ENCODE results near the gene C5orf34. TPM values are rescaled to one million over a fixed set of nuclear protein-coding genes. Genes with fewer than 3 reads are reported as not detected.
"Not testable (repeated sequence)": the region's sequence is repeated elsewhere in the genome, so short reads cannot be mapped to it uniquely, and the experiment has no call there.

C5orf34 gene
- total RNA-seq, 1 donor from 2014 or later = 3.7 TPM

- Histone ChIP-seq H3K4me1 (ENCODE audit: control insufficient read depth in 3 of 3, insufficient read depth in 3 of 3, low read length in 3 of 3) (peaks cover 24 to 27% (median 25%) of the 10 kb centered on the region in 3 donors), H3K4me3 (ENCODE audit: low read length in 3 of 3) (peak overlapping the region in 1 of 3 donors; percentile 32), H3K9me3 (ENCODE audit: control insufficient read depth in 3 of 3, low read length in 3 of 3) (no peaks in the 10 kb centered on the region)
These were observed 39.5 kb upstream of the C5orf34 start for GRCh38 chr5:43554497-43554896.

GRCh38 chr5:43553381-43553780, 38.4 kb upstream of the C5orf34 start:
- H3K36me3 ChIP-seq (ENCODE audit: control insufficient read depth in 3 of 3, insufficient read depth in 3 of 3, low read length in 3 of 3) = peaks cover 0 to 22% (median 14%) of the 10 kb centered on the region in 3 donors
- peaks cover 24 to 27% (median 25%) of the 10 kb centered on the region in 3 donors for H3K4me1 ChIP-seq (ENCODE audit: control insufficient read depth in 3 of 3, insufficient read depth in 3 of 3, low read length in 3 of 3)
- no peak overlapping the region for H3K4me3 ChIP-seq (ENCODE audit: low read length in 3 of 3)
- H3K27ac ChIP-seq (ENCODE audit: low read depth, low read length) = no peak overlapping the region
- H3K9me3 ChIP-seq (ENCODE audit: control insufficient read depth in 3 of 3, low read length in 3 of 3) = no peaks in the 10 kb centered on the region
- H3K27me3 ChIP-seq (ENCODE audit: control insufficient read depth in 3 of 3, insufficient read depth in 3 of 3, low read length in 3 of 3) = no peaks in the 10 kb centered on the region
- H3K9ac ChIP-seq (ENCODE audit: low read depth in 1 of 3, low read length in 3 of 3) = no peak overlapping the region

More at GRCh38 chr5:43554497-43554896, 39.5 kb upstream of the C5orf34 start:
- H3K27me3 ChIP-seq (ENCODE audit: control insufficient read depth in 3 of 3, insufficient read depth in 3 of 3, low read length in 3 of 3) = no peaks in the 10 kb centered on the region
- H3K36me3 ChIP-seq (ENCODE audit: control insufficient read depth in 3 of 3, insufficient read depth in 3 of 3, low read length in 3 of 3) = peaks cover 0 to 22% (median 14%) of the 10 kb centered on the region in 3 donors
- H3K27ac ChIP-seq (ENCODE audit: low read depth, low read length) = no peak overlapping the region
- peak overlapping the region in 2 of 3 donors; percentile 4 to 89 for H3K9ac ChIP-seq (ENCODE audit: low read depth in 1 of 3, low read length in 3 of 3)

- no peaks in the 10 kb centered on the region for H3K9me3 ChIP-seq (ENCODE audit: control insufficient read depth in 3 of 3, low read length in 3 of 3)
- H3K36me3 ChIP-seq (ENCODE audit: control insufficient read depth in 3 of 3, insufficient read depth in 3 of 3, low read length in 3 of 3) = peaks cover 4 to 31% (median 22%) of the 10 kb centered on the region in 3 donors
- no peak overlapping the region for H3K27ac ChIP-seq (ENCODE audit: low read depth, low read length)
- H3K4me3 ChIP-seq (ENCODE audit: low read length in 3 of 3) = no peak overlapping the region
- H3K9ac ChIP-seq (ENCODE audit: low read depth in 1 of 3, low read length in 3 of 3) = no peak overlapping the region
- H3K27me3 ChIP-seq (ENCODE audit: control insufficient read depth in 3 of 3, insufficient read depth in 3 of 3, low read length in 3 of 3) = no peaks in the 10 kb centered on the region
- H3K4me1 ChIP-seq (ENCODE audit: control insufficient read depth in 3 of 3, insufficient read depth in 3 of 3, low read length in 3 of 3) = peaks cover 20 to 23% (median 22%) of the 10 kb centered on the region in 3 donors
These were observed 36.8 kb upstream of the C5orf34 start for GRCh38 chr5:43551731-43552130.

DNA sequence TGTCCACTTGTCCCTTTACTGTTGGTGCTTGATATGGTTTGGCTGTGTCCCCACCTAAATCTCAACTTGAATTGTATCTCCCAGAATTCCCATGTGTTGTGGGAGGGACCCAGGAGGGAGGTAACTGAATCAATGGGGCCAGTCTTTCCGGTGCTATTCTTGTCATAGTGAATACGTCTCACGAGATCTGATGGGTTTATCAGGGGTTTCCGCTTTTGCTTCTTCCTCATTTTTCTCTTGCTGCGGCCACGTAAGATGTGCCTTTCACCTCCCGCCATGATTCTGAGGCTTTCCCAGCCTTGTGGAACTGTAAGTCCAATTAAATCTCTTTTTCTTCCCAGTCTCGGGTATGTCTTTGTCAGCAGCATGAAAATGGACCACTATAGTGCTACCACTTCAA, 34.3 kb upstream of the C5orf34 start:
- not testable (repeated sequence) for H3K27me3 ChIP-seq (ENCODE audit: control insufficient read depth in 3 of 3, insufficient read depth in 3 of 3, low read length in 3 of 3); H3K27ac ChIP-seq (ENCODE audit: low read depth, low read length); H3K9me3 ChIP-seq (ENCODE audit: control insufficient read depth in 3 of 3, low read length in 3 of 3); H3K4me3 ChIP-seq (ENCODE audit: low read length in 3 of 3); H3K9ac ChIP-seq (ENCODE audit: low read depth in 1 of 3, low read length in 3 of 3)
- H3K4me1 ChIP-seq (ENCODE audit: control insufficient read depth in 3 of 3, insufficient read depth in 3 of 3, low read length in 3 of 3) = peaks cover 5 to 12% (median 7%) of the 10 kb centered on the region in 3 donors
- H3K36me3 ChIP-seq (ENCODE audit: control insufficient read depth in 3 of 3, insufficient read depth in 3 of 3, low read length in 3 of 3) = peaks cover 4 to 42% (median 38%) of the 10 kb centered on the region in 3 donors

DNA sequence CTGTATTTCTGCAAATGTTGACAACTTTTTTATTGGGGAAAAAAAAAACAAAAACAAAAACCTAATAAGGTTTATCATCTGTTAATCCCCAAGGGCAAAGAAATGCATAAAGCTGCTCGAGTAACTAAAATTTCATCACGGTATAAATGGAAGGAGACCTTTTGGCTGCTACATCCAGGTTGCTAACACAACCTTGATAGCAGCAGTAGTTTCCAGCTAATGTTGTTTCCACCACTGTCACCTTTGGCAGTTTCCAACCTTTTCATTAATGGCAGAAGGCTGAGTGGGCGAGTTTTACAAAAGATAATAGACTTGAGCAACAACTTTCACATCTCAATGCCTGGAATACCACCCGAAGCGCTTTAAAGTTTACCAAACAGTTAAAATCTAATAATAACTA, 33.4 kb upstream of the C5orf34 start:
- H3K27ac ChIP-seq (ENCODE audit: low read depth, low read length) = no peak overlapping the region
- H3K4me1 ChIP-seq (ENCODE audit: control insufficient read depth in 3 of 3, insufficient read depth in 3 of 3, low read length in 3 of 3) = peaks cover 0 to 3% (median 0%) of the 10 kb centered on the region in 3 donors
- no peaks in the 10 kb centered on the region for H3K27me3 ChIP-seq (ENCODE audit: control insufficient read depth in 3 of 3, insufficient read depth in 3 of 3, low read length in 3 of 3)
- no peak overlapping the region for H3K4me3 ChIP-seq (ENCODE audit: low read length in 3 of 3)
- H3K9ac ChIP-seq (ENCODE audit: low read depth in 1 of 3, low read length in 3 of 3) = no peak overlapping the region
- H3K36me3 ChIP-seq (ENCODE audit: control insufficient read depth in 3 of 3, insufficient read depth in 3 of 3, low read length in 3 of 3) = peaks cover 4 to 40% (median 38%) of the 10 kb centered on the region in 3 donors
- no peaks in the 10 kb centered on the region for H3K9me3 ChIP-seq (ENCODE audit: control insufficient read depth in 3 of 3, low read length in 3 of 3)

DNA sequence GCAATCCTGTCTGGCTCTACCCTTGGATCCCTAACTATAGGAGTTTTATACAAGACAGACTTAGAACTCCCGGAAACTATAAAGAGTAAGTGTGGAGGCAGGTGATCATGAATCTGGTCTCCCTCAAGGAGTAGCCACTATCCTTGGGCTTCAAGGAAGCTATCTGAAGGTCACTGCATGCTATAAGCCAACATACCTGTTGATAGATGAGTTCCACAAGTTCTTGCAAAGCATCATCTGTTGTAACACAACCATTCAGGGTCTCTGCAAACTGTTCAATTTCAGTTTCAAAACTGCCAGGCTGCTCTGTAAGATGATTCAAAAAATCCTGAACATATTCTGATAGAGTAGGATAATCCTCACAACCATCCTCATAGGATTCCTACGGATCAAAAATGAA, 32.6 kb upstream of the C5orf34 start:
- H3K27ac ChIP-seq (ENCODE audit: low read depth, low read length) = no peak overlapping the region
- H3K9ac ChIP-seq (ENCODE audit: low read depth in 1 of 3, low read length in 3 of 3) = no peak overlapping the region
- H3K4me1 ChIP-seq (ENCODE audit: control insufficient read depth in 3 of 3, insufficient read depth in 3 of 3, low read length in 3 of 3) = no peaks in the 10 kb centered on the region
- no peaks in the 10 kb centered on the region for H3K9me3 ChIP-seq (ENCODE audit: control insufficient read depth in 3 of 3, low read length in 3 of 3)
- no peak overlapping the region for H3K4me3 ChIP-seq (ENCODE audit: low read length in 3 of 3)
- H3K27me3 ChIP-seq (ENCODE audit: control insufficient read depth in 3 of 3, insufficient read depth in 3 of 3, low read length in 3 of 3) = no peaks in the 10 kb centered on the region
- H3K36me3 ChIP-seq (ENCODE audit: control insufficient read depth in 3 of 3, insufficient read depth in 3 of 3, low read length in 3 of 3) = peaks cover 4 to 48% (median 43%) of the 10 kb centered on the region in 3 donors

GRCh38 chr5:43543434-43543833, 28.5 kb upstream of the C5orf34 start:
- Histone ChIP-seq H3K9ac (ENCODE audit: low read depth in 1 of 3, low read length in 3 of 3) (no peak overlapping the region), H3K9me3 (ENCODE audit: control insufficient read depth in 3 of 3, low read length in 3 of 3) (no peaks in the 10 kb centered on the region), H3K4me1 (ENCODE audit: control insufficient read depth in 3 of 3, insufficient read depth in 3 of 3, low read length in 3 of 3) (no peaks in the 10 kb centered on the region), H3K27ac (ENCODE audit: low read depth, low read length) (no peak overlapping the region), H3K36me3 (ENCODE audit: control insufficient read depth in 3 of 3, insufficient read depth in 3 of 3, low read length in 3 of 3) (peaks cover 7 to 48% (median 43%) of the 10 kb centered on the region in 3 donors), H3K27me3 (ENCODE audit: control insufficient read depth in 3 of 3, insufficient read depth in 3 of 3, low read length in 3 of 3) (no peaks in the 10 kb centered on the region), H3K4me3 (ENCODE audit: low read length in 3 of 3) (no peak overlapping the region)

DNA sequence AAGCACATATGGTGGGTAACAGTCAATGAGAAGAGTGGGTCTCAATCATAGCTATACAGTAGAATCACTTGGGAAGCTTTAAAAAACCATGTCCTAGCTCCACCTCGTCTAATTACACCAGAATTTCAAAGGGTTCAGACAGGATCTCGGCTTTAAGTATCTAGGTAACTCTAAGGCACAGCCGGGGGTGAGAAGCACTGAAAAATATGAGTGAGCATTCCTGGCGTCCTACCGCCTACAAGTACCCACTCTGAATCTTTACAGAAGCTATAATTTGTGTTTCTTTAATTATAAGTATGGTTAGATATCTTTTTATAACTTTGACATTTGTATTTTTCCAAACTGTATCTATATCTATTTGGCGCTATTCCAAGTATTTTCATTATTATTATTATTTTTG, 25.8 kb upstream of the C5orf34 start:
- Histone ChIP-seq H3K9me3 (ENCODE audit: control insufficient read depth in 3 of 3, low read length in 3 of 3) (no peaks in the 10 kb centered on the region), H3K27me3 (ENCODE audit: control insufficient read depth in 3 of 3, insufficient read depth in 3 of 3, low read length in 3 of 3) (no peaks in the 10 kb centered on the region), H3K4me3 (ENCODE audit: low read length in 3 of 3) (no peak overlapping the region), H3K36me3 (ENCODE audit: control insufficient read depth in 3 of 3, insufficient read depth in 3 of 3, low read length in 3 of 3) (peaks cover 3 to 42% (median 32%) of the 10 kb centered on the region in 3 donors), H3K27ac (ENCODE audit: low read depth, low read length) (no peak overlapping the region), H3K9ac (ENCODE audit: low read depth in 1 of 3, low read length in 3 of 3) (no peak overlapping the region), H3K4me1 (ENCODE audit: control insufficient read depth in 3 of 3, insufficient read depth in 3 of 3, low read length in 3 of 3) (no peaks in the 10 kb centered on the region)

- H3K4me1 ChIP-seq (ENCODE audit: control insufficient read depth in 3 of 3, insufficient read depth in 3 of 3, low read length in 3 of 3) = no peaks in the 10 kb centered on the region
- H3K27me3 ChIP-seq (ENCODE audit: control insufficient read depth in 3 of 3, insufficient read depth in 3 of 3, low read length in 3 of 3) = no peaks in the 10 kb centered on the region
- H3K27ac ChIP-seq (ENCODE audit: low read depth, low read length) = no peak overlapping the region
- H3K4me3 ChIP-seq (ENCODE audit: low read length in 3 of 3) = no peak overlapping the region
- no peak overlapping the region for H3K9ac ChIP-seq (ENCODE audit: low read depth in 1 of 3, low read length in 3 of 3)
- peaks cover 22 to 51% (median 45%) of the 10 kb centered on the region in 3 donors for H3K36me3 ChIP-seq (ENCODE audit: control insufficient read depth in 3 of 3, insufficient read depth in 3 of 3, low read length in 3 of 3)
- H3K9me3 ChIP-seq (ENCODE audit: control insufficient read depth in 3 of 3, low read length in 3 of 3) = no peaks in the 10 kb centered on the region
These were observed 22.0 kb upstream of the C5orf34 start for GRCh38 chr5:43536972-43537371.

- H3K9me3 ChIP-seq (ENCODE audit: control insufficient read depth in 3 of 3, low read length in 3 of 3) = no peaks in the 10 kb centered on the region
- no peak overlapping the region for H3K9ac ChIP-seq (ENCODE audit: low read depth in 1 of 3, low read length in 3 of 3)
- H3K27me3 ChIP-seq (ENCODE audit: control insufficient read depth in 3 of 3, insufficient read depth in 3 of 3, low read length in 3 of 3) = no peaks in the 10 kb centered on the region
- no peaks in the 10 kb centered on the region for H3K4me1 ChIP-seq (ENCODE audit: control insufficient read depth in 3 of 3, insufficient read depth in 3 of 3, low read length in 3 of 3)
- H3K27ac ChIP-seq (ENCODE audit: low read depth, low read length) = no peak overlapping the region
- H3K36me3 ChIP-seq (ENCODE audit: control insufficient read depth in 3 of 3, insufficient read depth in 3 of 3, low read length in 3 of 3) = peaks cover 23 to 60% (median 54%) of the 10 kb centered on the region in 3 donors
- no peak overlapping the region for H3K4me3 ChIP-seq (ENCODE audit: low read length in 3 of 3)
These were observed 18.7 kb upstream of the C5orf34 start for GRCh38 chr5:43533646-43534045.
